CD4-positive, alpha-beta memory T cell (primary cell): Measurements from ENCODE around the gene DNAJC5G. TPM values are rescaled to one million over a fixed set of nuclear protein-coding genes. Genes with fewer than 3 reads are reported as not detected.

Experiments used
- CTCF ChIA-PET: fragments of 350-600 bp; sonication (Branson Sonifier 250); formaldehyde crosslinking; loops from one replicate; lab custom pipeline; 2021; ENCODE audit warnings: inconsistent platforms; ENCODE audit not compliant: partially characterized antibody; lab: Charles Lee
- POLR2A ChIA-PET: fragments of 350-600 bp; sonication (Branson Sonifier 250); formaldehyde crosslinking; loops from one replicate; lab custom pipeline; 2021; ENCODE audit not compliant: partially characterized antibody; lab: Charles Lee
- DNase-seq, 5 donors: peaks; one replicate each; pipeline versions ENCODE4 v3.0.0 to v3.0.0-alpha.2; 2020 to 2022; ENCODE audit warnings: mixed read lengths in 1 of 5
- H3K27ac ChIP-seq: one replicate; pipeline ENCODE4 v1.7.0; 2013; ENCODE audit warnings: low read depth, low read length
- H3K27me3 ChIP-seq: 2 replicates; pipeline ENCODE4 v1.7.0; 2013; ENCODE audit warnings: mild to moderate bottlenecking, low read length, moderate library complexity; ENCODE audit not compliant: insufficient read depth
- H3K36me3 ChIP-seq: 2 replicates; pipeline ENCODE4 v1.7.0; 2013; ENCODE audit warnings: mild to moderate bottlenecking, low read length, moderate library complexity; ENCODE audit not compliant: insufficient read depth
- H3K4me1 ChIP-seq: 2 replicates; pipeline ENCODE4 v1.7.0; 2013; ENCODE audit warnings: mild to moderate bottlenecking, low read length, moderate library complexity; ENCODE audit not compliant: insufficient read depth
- H3K4me3 ChIP-seq, 2 donors: one replicate each; pipeline ENCODE4 v1.7.0; 2013; ENCODE audit warnings: low read length in 2 of 2, mild to moderate bottlenecking in 1 of 2
- H3K9me3 ChIP-seq, 2 donors: one replicate each; pipeline ENCODE4 v1.7.0; 2013; ENCODE audit warnings: low read length in 2 of 2, control low read depth in 1 of 2; ENCODE audit not compliant: control insufficient read depth in 1 of 2
- H3K27ac Mint-ChIP-seq, 7 donors: one replicate each; pipeline ENCODE4 v1.8.0; 2020 to 2021; ENCODE audit warnings: mixed read lengths in 7 of 7, mild to moderate bottlenecking in 6 of 7, inconsistent platforms in 3 of 7, moderate library complexity in 3 of 7
- H3K27me3 Mint-ChIP-seq, 2 donors: one replicate each; pipeline ENCODE4 v1.8.0; 2020 to 2021; ENCODE audit warnings: mixed read lengths in 2 of 2
- H3K36me3 Mint-ChIP-seq, 2 donors: one replicate each; pipeline ENCODE4 v1.8.0; 2020 to 2021; ENCODE audit warnings: mixed read lengths in 2 of 2, inconsistent platforms in 1 of 2, mild to moderate bottlenecking in 1 of 2
- H3K4me1 Mint-ChIP-seq, 4 donors: one replicate each; pipeline ENCODE4 v1.8.0; 2020 to 2021; ENCODE audit warnings: mixed read lengths in 4 of 4, mild to moderate bottlenecking in 1 of 4
- H3K4me3 Mint-ChIP-seq, 8 donors: one replicate each; pipeline ENCODE4 v1.8.0; 2020 to 2021; ENCODE audit warnings: mixed read lengths in 8 of 8, mild to moderate bottlenecking in 7 of 8, moderate library complexity in 6 of 8, inconsistent platforms in 3 of 8
- H3K9me3 Mint-ChIP-seq, 8 donors: one replicate each; pipeline ENCODE4 v1.8.0; 2020 to 2021; ENCODE audit warnings: mixed read lengths in 8 of 8, mild to moderate bottlenecking in 5 of 8, inconsistent platforms in 3 of 8, moderate library complexity in 1 of 8
- intact Hi-C: fragments of 100-400 bp; cut with micrococcal nuclease; formaldehyde crosslinking; loops from one replicate; pipeline ENCODE4 v1.15.1; 2023
- polyA plus RNA-seq, 2 donors: library from polyadenylated mRNA; unstranded; fragments of 300-500 nt; fragmentation: Illumina TruSeq; gene quantifications; one replicate each; pipeline ENCODE4 v1.2.3, GENCODE V29; 2021
- total RNA-seq, 2 experiments: library from RNA; stranded (reverse); gene quantifications; one replicate each; pipeline ENCODE4 v1.2.3, GENCODE V29; 2021

The DNAJC5G gene
- total and polyA plus RNA-seq, 4 experiments from 2014 or later, result not detected

GRCh38 chr2:27280826-27281225 lies 5.6 kb downstream of the DNAJC5G start:
- H3K4me1 Mint-ChIP-seq, result peaks cover 0 to 4% (median 1%) of the 10 kb centered on the region in 4 donors
- Histone ChIP-seq H3K4me1 (no peaks in the 10 kb centered on the region), H3K9me3 (no peaks in the 10 kb centered on the region), H3K4me3 (no peak overlapping the region), H3K27ac (no peak overlapping the region), H3K36me3 (no peaks in the 10 kb centered on the region), H3K27me3 (peaks cover 6% of the 10 kb centered on the region)
- peaks cover 0 to 2% (median 0%) of the 10 kb centered on the region in 8 donors for H3K9me3 Mint-ChIP-seq
- intact Hi-C loops, result loop anchor here (1.0 kb wide), 5 partner anchors 16 to 435 kb away; no protein-coding TSS in a partner anchor
- DNase-seq, result no peak
- no peak overlapping the region for H3K4me3 Mint-ChIP-seq
- ChIA-PET CTCF (interaction anchor here (0.6 to 9.1 kb wide), 14 partner anchors 10 to 322 kb away, joined by 3 to 125 read pairs (median 20); partner anchors contain the start of gene SLC30A3), POLR2A (interaction anchor here (0.9 kb wide), 1 partner anchor 22 kb away, joined by 3 read pairs; no protein-coding TSS in a partner anchor)
- H3K27me3 Mint-ChIP-seq, result peaks cover 11 to 22% of the 10 kb centered on the region in 2 donors
- H3K36me3 Mint-ChIP-seq, result no peaks in the 10 kb centered on the region
- H3K27ac Mint-ChIP-seq, result no peak overlapping the region

GRCh38 chr2:27281442-27281841 lies 6.2 kb downstream of the DNAJC5G start:
- H3K9me3 ChIP-seq, result no peaks in the 10 kb centered on the region
- Mint-ChIP-seq H3K27me3 (peaks cover 11 to 22% of the 10 kb centered on the region in 2 donors), H3K4me3 (no peak overlapping the region), H3K9me3 (peaks cover 0 to 2% (median 0%) of the 10 kb centered on the region in 8 donors), H3K27ac (no peak overlapping the region), H3K36me3 (no peaks in the 10 kb centered on the region), H3K4me1 (peaks cover 0 to 4% (median 1%) of the 10 kb centered on the region in 4 donors)
- H3K4me1 ChIP-seq, result no peaks in the 10 kb centered on the region
- ChIA-PET CTCF (interaction anchor here (0.6 to 9.1 kb wide), 17 partner anchors 9 to 436 kb away, joined by 3 to 125 read pairs (median 7); partner anchors contain the start of gene SLC30A3), POLR2A (no interaction called here)
- no peak for DNase-seq
- intact Hi-C loops, result no loop called here
- H3K4me3 ChIP-seq, result no peak overlapping the region
- H3K27ac ChIP-seq, result no peak overlapping the region
- peaks cover 6% of the 10 kb centered on the region for H3K27me3 ChIP-seq
- no peaks in the 10 kb centered on the region for H3K36me3 ChIP-seq

- H3K9me3 ChIP-seq, result no peaks in the 10 kb centered on the region
- Mint-ChIP-seq H3K27ac (peak within 1 kb of the TSS in 1 of 7 donors; percentile 62), H3K9me3 (peaks cover 0 to 2% (median 0%) of the 10 kb centered on the region in 8 donors), H3K4me1 (peaks cover 0 to 4% (median 1%) of the 10 kb centered on the region in 4 donors), H3K36me3 (no peaks in the 10 kb centered on the region), H3K4me3 (no peak within 1 kb of the TSS), H3K27me3 (peaks cover 11 to 25% of the 10 kb centered on the region in 2 donors)
- no peak for DNase-seq
- H3K27me3 ChIP-seq, result peaks cover 6% of the 10 kb centered on the region
- no peaks in the 10 kb centered on the region for H3K4me1 ChIP-seq
- ChIA-PET CTCF (interaction anchor here (0.6 to 9.1 kb wide), 14 partner anchors 9 to 436 kb away, joined by 3 to 125 read pairs (median 16); partner anchors contain the start of gene SLC30A3), POLR2A (interaction anchor here (1.0 kb wide), 1 partner anchor 34 kb away, joined by 3 read pairs; no protein-coding TSS in a partner anchor)
- H3K27ac ChIP-seq, result no peak within 1 kb of the TSS
- intact Hi-C loops, result no loop called here
- H3K4me3 ChIP-seq, result no peak within 1 kb of the TSS
- no peaks in the 10 kb centered on the region for H3K36me3 ChIP-seq
These were observed 6.8 kb downstream of the DNAJC5G start, which contains the start of gene TRIM54 for GRCh38 chr2:27281855-27282559. TSS of gene TRIM54 (plus strand) at chr2:27282429. CDS start at chr2:27282732, 303 bp downstream.

- no peaks in the 10 kb centered on the region for H3K36me3 Mint-ChIP-seq
- peaks cover 6 to 21% of the 10 kb centered on the region in 2 donors for H3K27me3 Mint-ChIP-seq
- H3K27me3 ChIP-seq, result peaks cover 6% of the 10 kb centered on the region
- no peak overlapping the region for H3K27ac ChIP-seq
- no peak for DNase-seq
- H3K4me3 Mint-ChIP-seq, result no peak overlapping the region
- ChIA-PET CTCF (interaction anchor here (1.2 to 9.1 kb wide), 7 partner anchors 10 to 437 kb away, joined by 3 to 125 read pairs (median 12); no protein-coding TSS in a partner anchor), POLR2A (interaction anchor here (1.0 kb wide), 1 partner anchor 35 kb away, joined by 3 read pairs; no protein-coding TSS in a partner anchor)
- no peak overlapping the region for H3K27ac Mint-ChIP-seq
- no peaks in the 10 kb centered on the region for H3K4me1 ChIP-seq
- no peaks in the 10 kb centered on the region for H3K9me3 ChIP-seq
- H3K4me3 ChIP-seq, result no peak overlapping the region
- H3K36me3 ChIP-seq, result no peaks in the 10 kb centered on the region
- H3K4me1 Mint-ChIP-seq, result peaks cover 0 to 4% (median 1%) of the 10 kb centered on the region in 4 donors
- H3K9me3 Mint-ChIP-seq, result peaks cover 0 to 2% (median 0%) of the 10 kb centered on the region in 8 donors
- intact Hi-C loops, result no loop called here
These were observed 7.7 kb downstream of the DNAJC5G start for GRCh38 chr2:27282892-27283291.

GRCh38 chr2:27284996-27285395 lies 9.8 kb downstream of the DNAJC5G start:
- intact Hi-C loops, result no loop called here
- CTCF ChIA-PET, result interaction anchor here (0.6 to 9.1 kb wide), 3 partner anchors 18 to 1429 kb away, joined by 3 to 121 read pairs (median 7); no protein-coding TSS in a partner anchor
- H3K27ac ChIP-seq, result no peak overlapping the region
- H3K4me1 Mint-ChIP-seq, result peaks cover 0 to under 1% (median under 1%) of the 10 kb centered on the region in 4 donors
- H3K27ac Mint-ChIP-seq, result no peak overlapping the region
- no peaks in the 10 kb centered on the region for H3K4me1 ChIP-seq
- no peak for DNase-seq
- H3K27me3 ChIP-seq, result peaks cover 6% of the 10 kb centered on the region
- POLR2A ChIA-PET, result no interaction called here
- H3K36me3 Mint-ChIP-seq, result no peaks in the 10 kb centered on the region
- H3K4me3 Mint-ChIP-seq, result no peak overlapping the region
- H3K9me3 Mint-ChIP-seq, result peaks cover 0 to 2% (median 0%) of the 10 kb centered on the region in 8 donors
- H3K27me3 Mint-ChIP-seq, result peaks cover 8 to 19% of the 10 kb centered on the region in 2 donors
- no peaks in the 10 kb centered on the region for H3K36me3 ChIP-seq
- H3K9me3 ChIP-seq, result no peaks in the 10 kb centered on the region
- H3K4me3 ChIP-seq, result no peak overlapping the region

- no peak for DNase-seq
- H3K36me3 ChIP-seq, result no peaks in the 10 kb centered on the region
- H3K27me3 ChIP-seq, result peaks cover 6% of the 10 kb centered on the region
- no peaks in the 10 kb centered on the region for H3K36me3 Mint-ChIP-seq
- H3K27ac Mint-ChIP-seq, result no peak overlapping the region
- intact Hi-C loops, result no loop called here
- H3K9me3 ChIP-seq, result no peaks in the 10 kb centered on the region
- H3K4me3 ChIP-seq, result no peak overlapping the region
- ChIA-PET POLR2A (no interaction called here), CTCF (interaction anchor here (0.6 to 9.1 kb wide), 3 partner anchors 18 to 1430 kb away, joined by 3 to 121 read pairs (median 7); no protein-coding TSS in a partner anchor)
- H3K27ac ChIP-seq, result no peak overlapping the region
- no peak overlapping the region for H3K4me3 Mint-ChIP-seq
- no peaks in the 10 kb centered on the region for H3K4me1 Mint-ChIP-seq
- peaks cover 0 to 2% (median 0%) of the 10 kb centered on the region in 8 donors for H3K9me3 Mint-ChIP-seq
- peaks cover 8 to 19% of the 10 kb centered on the region in 2 donors for H3K27me3 Mint-ChIP-seq
- no peaks in the 10 kb centered on the region for H3K4me1 ChIP-seq
These were observed 10.2 kb downstream of the DNAJC5G start for GRCh38 chr2:27285481-27285880.

- H3K4me1 ChIP-seq, result no peaks in the 10 kb centered on the region
- no peak overlapping the region for H3K4me3 ChIP-seq
- ChIA-PET POLR2A (no interaction called here), CTCF (interaction anchor here (1.0 to 1.1 kb wide), 2 partner anchors 13 to 329 kb away, joined by 3 read pairs; no protein-coding TSS in a partner anchor)
- H3K27me3 Mint-ChIP-seq, result peaks cover 8 to 25% of the 10 kb centered on the region in 2 donors
- H3K36me3 Mint-ChIP-seq, result no peaks in the 10 kb centered on the region
- H3K9me3 ChIP-seq, result no peaks in the 10 kb centered on the region
- no peak overlapping the region for H3K27ac ChIP-seq
- H3K4me1 Mint-ChIP-seq, result no peaks in the 10 kb centered on the region
- H3K36me3 ChIP-seq, result no peaks in the 10 kb centered on the region
- no peaks in the 10 kb centered on the region for H3K27me3 ChIP-seq
- intact Hi-C loops, result no loop called here
- no peaks in the 10 kb centered on the region for H3K9me3 Mint-ChIP-seq
- no peak for DNase-seq
- no peak overlapping the region for H3K4me3 Mint-ChIP-seq
- no peak overlapping the region for H3K27ac Mint-ChIP-seq
These were observed 13.4 kb downstream of the DNAJC5G start for GRCh38 chr2:27288610-27289009.
